Tibial nerve (tissue), 4 donors: ENCODE results near the gene CNGA3. TPM values are rescaled to one million over a fixed set of nuclear protein-coding genes. Genes with fewer than 3 reads are reported as not detected.

Experiments used
- DNase-seq, 2 donors: peaks; one replicate each; pipeline ENCODE4 v3.0.0-alpha.2; 2019; ENCODE audit warnings: low spot score in 2 of 2
- H3K27ac ChIP-seq, 4 donors: fragments of 200-600 bp; sonication (generic) in 3 of 4; one replicate each; pipeline ENCODE4 v1.5.1; 2017 to 2019; ENCODE audit warnings: mild to moderate bottlenecking in 1 of 4
- H3K27me3 ChIP-seq, 2 donors: fragments of 200-600 bp; sonication (generic) in 1 of 2; one replicate each; pipeline versions ENCODE4 v1.5.1 to v1.6.0; 2017 to 2019
- H3K36me3 ChIP-seq, 3 donors: fragments of 200-600 bp; sonication (generic); one replicate each; pipeline ENCODE4 v1.5.1; 2018 to 2019
- H3K4me1 ChIP-seq, 4 donors: fragments of 200-600 bp; sonication (generic) in 3 of 4; one replicate each; pipeline ENCODE4 v1.5.1; 2017 to 2019
- H3K4me3 ChIP-seq, 4 donors: fragments of 200-600 bp; sonication (generic) in 3 of 4; one replicate each; pipeline ENCODE4 v1.5.1; 2017 to 2019; ENCODE audit warnings: mild to moderate bottlenecking in 1 of 4, moderate library complexity in 1 of 4
- H3K9me3 ChIP-seq, 4 donors: fragments of 200-600 bp; sonication (generic) in 3 of 4; one replicate each; pipeline ENCODE4 v1.5.1; 2017 to 2019
- CTCF ChIP-seq, 5 experiments: fragments of 200-600 bp in 3 of 5; fragments of 450-650 bp in 2 of 5; sonication (generic) in 3 of 5; IDR thresholded peaks; one replicate each; pipeline ENCODE4 v1.5.1; 2016 to 2019; ENCODE audit warnings: antibody characterized with exemption in 5 of 5, mild to moderate bottlenecking in 3 of 5, moderate library complexity in 2 of 5
- EP300 ChIP-seq, 2 donors: sonication (generic); formaldehyde crosslinking; IDR thresholded peaks; one replicate each; pipeline ENCODE4 v1.6.1; 2017; ENCODE audit warnings: antibody characterized with exemption in 2 of 2, mild to moderate bottlenecking in 1 of 2
- POLR2A ChIP-seq, 2 donors: fragments of 450-650 bp; IDR thresholded peaks; one replicate each; pipeline ENCODE4 v1.6.1; 2017; ENCODE audit warnings: antibody characterized with exemption in 2 of 2, mild to moderate bottlenecking in 2 of 2, moderate library complexity in 2 of 2
- WGBS, 2 donors: methylation state at CpG; one replicate each; pipeline ENCODE4 v1.1.5; 2018; 5-methylcytosine and 5-hydroxymethylcytosine counted together
- total RNA-seq, 4 donors: library from RNA; depleted of rRNA; stranded (reverse); fragments of >200 nt; gene quantifications; one replicate each; pipeline ENCODE4 v1.1.0, GENCODE V29; 2016

Gene CNGA3
- total RNA-seq, 4 donors from 2014 or later = 0.30 to 1.3 TPM; not detected in 2

- TF ChIP-seq CTCF (IDR thresholded peaks at IDR 0.05) (no peak), EP300 (IDR thresholded peaks at IDR 0.05) (no peak), POLR2A (IDR thresholded peaks at IDR 0.05) (no peak)
- 88% methylated on average over 5 of the region's 5 CpGs for WGBS, 2 donors
- DNase-seq = no peak
- Histone ChIP-seq H3K4me3 (no peak overlapping the region), H3K27ac (no peak overlapping the region), H3K36me3 (no peaks in the 10 kb centered on the region), H3K27me3 (no peaks in the 10 kb centered on the region), H3K9me3 (no peaks in the 10 kb centered on the region), H3K4me1 (no peaks in the 10 kb centered on the region)
Observed at GRCh38 chr2:98393354-98393753, 47.1 kb downstream of the CNGA3 start.

- 77 to 78% methylated on average over 3 of the region's 3 CpGs for WGBS, 2 donors
Observed at GRCh38 chr2:98394595-98395153, 48.4 kb downstream of the CNGA3 start.

GRCh38 chr2:98395977-98396376 is 49.7 kb downstream of the CNGA3 start:
- no peaks in the 10 kb centered on the region for H3K4me1 ChIP-seq
- WGBS, 2 donors = 95 to 97% methylated on average over 6 of the region's 6 CpGs
- H3K27me3 ChIP-seq = no peaks in the 10 kb centered on the region
- DNase-seq = no peak
- no peaks in the 10 kb centered on the region for H3K36me3 ChIP-seq
- no peaks in the 10 kb centered on the region for H3K9me3 ChIP-seq
- H3K4me3 ChIP-seq = no peak overlapping the region
- TF ChIP-seq CTCF (IDR thresholded peaks at IDR 0.05) (no peak), EP300 (IDR thresholded peaks at IDR 0.05) (no peak), POLR2A (IDR thresholded peaks at IDR 0.05) (no peak)
- H3K27ac ChIP-seq = no peak overlapping the region

More at GRCh38 chr2:98394595-98395153, 48.4 kb downstream of the CNGA3 start:
- Histone ChIP-seq H3K9me3 (no peaks in the 10 kb centered on the region), H3K27ac (no peak overlapping the region), H3K27me3 (no peaks in the 10 kb centered on the region), H3K36me3 (no peaks in the 10 kb centered on the region), H3K4me3 (no peak overlapping the region), H3K4me1 (no peaks in the 10 kb centered on the region)
- DNase-seq = no peak
- no peak for TF ChIP-seq CTCF (IDR thresholded peaks at IDR 0.05)

GRCh38 chr2:98396745-98397355 is 50.6 kb downstream of the CNGA3 start:
- Histone ChIP-seq H3K4me3 (no peak overlapping the region), H3K9me3 (no peaks in the 10 kb centered on the region), H3K27me3 (no peaks in the 10 kb centered on the region), H3K36me3 (no peaks in the 10 kb centered on the region), H3K27ac (no peak overlapping the region), H3K4me1 (no peaks in the 10 kb centered on the region)
- WGBS, 2 donors = 90 to 92% methylated on average over 23 of the region's 23 CpGs
- no peak for DNase-seq
- TF ChIP-seq CTCF (IDR thresholded peaks at IDR 0.05) (no peak), POLR2A (IDR thresholded peaks at IDR 0.05) (no peak), EP300 (IDR thresholded peaks at IDR 0.05) (no peak)

- Histone ChIP-seq H3K36me3 (no peaks in the 10 kb centered on the region), H3K27ac (no peak overlapping the region), H3K27me3 (no peaks in the 10 kb centered on the region), H3K4me3 (no peak overlapping the region), H3K4me1 (no peaks in the 10 kb centered on the region), H3K9me3 (no peaks in the 10 kb centered on the region)
- DNase-seq = no peak
- TF ChIP-seq CTCF (IDR thresholded peaks at IDR 0.05) = no peak
- TF ChIP-seq EP300 (IDR thresholded peaks at IDR 0.05) = no peak
- TF ChIP-seq POLR2A (IDR thresholded peaks at IDR 0.05) = no peak
- WGBS, 2 donors = 64 to 66% methylated on average over 4 of the region's 4 CpGs
Observed at GRCh38 chr2:98399140-98399539, 52.9 kb downstream of the CNGA3 start.
